Glomerular endothelial cell (primary cell): ENCODE results near the gene STIM1. TPM values are rescaled to one million over a fixed set of nuclear protein-coding genes. Genes with fewer than 3 reads are reported as not detected.
"Not testable (repeated sequence)": the region's sequence is repeated elsewhere in the genome, so short reads cannot be mapped to it uniquely, and the experiment has no call there.

ENCODE experiments used
- DNase-seq: peaks from one replicate; pipeline ENCODE4 v3.0.0-alpha.2; 2011; ENCODE audit warnings: low read depth, low spot score; ENCODE audit errors: extremely low read depth
- total RNA-seq: library from RNA; depleted of rRNA; stranded (reverse); fragments of >200 nt; gene quantifications from 2 replicates; pipeline ENCODE4 v1.2.3, GENCODE V29; 2015

Gene STIM1
- total RNA-seq, 1 donor from 2014 or later, result 34.1 TPM

DNA sequence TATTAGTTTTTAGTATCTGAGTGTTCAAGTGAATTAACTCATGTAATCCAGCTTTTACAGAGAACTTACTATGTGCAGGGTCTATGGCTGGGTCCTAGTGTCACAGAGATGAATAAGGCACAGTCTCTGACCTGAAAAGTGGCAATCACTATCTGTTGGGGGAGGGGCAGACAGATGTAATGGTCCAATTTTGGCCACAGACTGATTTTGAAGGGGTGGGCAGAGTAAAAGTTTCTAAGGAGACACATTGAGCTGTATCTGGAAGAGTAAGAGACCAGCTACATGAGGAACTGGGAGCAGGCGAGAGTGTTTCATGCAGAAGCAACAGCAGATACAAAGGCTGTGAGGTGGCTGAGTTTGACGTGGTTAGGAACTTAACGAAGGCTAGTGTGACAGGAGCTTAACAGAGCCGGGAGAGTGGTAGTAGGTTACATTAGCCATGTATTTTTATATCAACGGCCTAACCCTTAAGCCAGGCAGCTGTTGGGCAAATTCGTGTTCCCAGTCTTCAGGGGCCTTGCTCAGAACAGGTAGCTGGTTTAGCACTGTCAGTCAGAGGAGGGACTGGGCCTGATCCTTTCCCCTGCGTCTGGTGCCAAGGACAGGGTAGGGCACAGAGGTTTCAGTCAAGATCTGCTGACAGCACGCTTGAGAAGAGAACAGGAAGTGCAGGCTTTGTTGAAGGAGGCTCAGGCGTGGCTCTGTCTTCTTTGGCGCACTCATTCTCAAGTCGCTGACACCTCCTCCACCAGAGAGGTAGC is 1.4 kb upstream of the STIM1 start:
- no peak for DNase-seq

DNA sequence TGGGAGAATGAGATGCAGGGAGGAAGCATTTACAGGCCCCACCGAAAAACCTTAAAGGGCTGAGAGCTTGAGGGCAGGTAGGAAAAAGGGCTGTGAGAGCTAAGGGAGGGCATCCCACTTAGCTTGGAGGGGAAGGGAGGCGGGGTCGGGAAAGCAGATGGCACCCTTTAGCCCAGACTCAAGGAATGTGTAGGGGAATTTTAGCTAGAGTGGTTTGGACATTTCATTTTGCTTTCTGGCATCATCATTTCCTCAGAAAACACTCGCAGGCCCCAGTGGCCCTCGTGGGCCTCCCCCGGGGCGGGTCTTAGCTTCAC is 846 bp upstream of the STIM1 start:
- no peak for DNase-seq

DNA sequence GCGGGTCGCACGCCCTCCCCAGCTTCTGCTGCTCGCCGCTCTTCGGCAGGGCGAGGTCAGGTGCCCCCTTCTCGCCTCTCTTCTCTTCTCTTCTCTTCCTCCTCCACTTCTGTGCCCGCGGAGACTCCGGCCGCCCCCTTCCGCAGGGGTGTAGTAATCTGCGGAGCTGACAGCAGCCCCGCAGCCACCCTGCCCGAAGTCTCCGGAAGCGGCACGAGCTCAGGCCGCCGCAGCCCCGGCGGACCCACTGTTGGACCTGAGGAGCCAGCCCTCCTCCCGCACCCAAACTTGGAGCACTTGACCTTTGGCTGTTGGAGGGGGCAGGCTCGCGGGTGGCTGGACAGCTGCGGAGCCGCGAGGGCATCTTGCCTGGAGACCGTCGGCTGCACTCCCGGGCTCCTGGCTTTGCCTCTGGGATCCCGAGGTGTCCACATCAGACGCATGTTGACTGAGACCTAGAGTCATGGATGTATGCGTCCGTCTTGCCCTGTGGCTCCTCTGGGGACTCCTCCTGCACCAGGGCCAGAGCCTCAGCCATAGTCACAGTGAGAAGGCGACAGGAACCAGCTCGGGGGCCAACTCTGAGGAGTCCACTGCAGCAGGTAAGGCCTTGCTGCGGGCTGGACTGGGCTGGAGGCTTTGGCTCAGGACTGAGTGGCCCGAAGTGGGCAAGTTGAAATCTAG is 486 bp downstream of the STIM1 start:
- DNase-seq, result no peak

DNA sequence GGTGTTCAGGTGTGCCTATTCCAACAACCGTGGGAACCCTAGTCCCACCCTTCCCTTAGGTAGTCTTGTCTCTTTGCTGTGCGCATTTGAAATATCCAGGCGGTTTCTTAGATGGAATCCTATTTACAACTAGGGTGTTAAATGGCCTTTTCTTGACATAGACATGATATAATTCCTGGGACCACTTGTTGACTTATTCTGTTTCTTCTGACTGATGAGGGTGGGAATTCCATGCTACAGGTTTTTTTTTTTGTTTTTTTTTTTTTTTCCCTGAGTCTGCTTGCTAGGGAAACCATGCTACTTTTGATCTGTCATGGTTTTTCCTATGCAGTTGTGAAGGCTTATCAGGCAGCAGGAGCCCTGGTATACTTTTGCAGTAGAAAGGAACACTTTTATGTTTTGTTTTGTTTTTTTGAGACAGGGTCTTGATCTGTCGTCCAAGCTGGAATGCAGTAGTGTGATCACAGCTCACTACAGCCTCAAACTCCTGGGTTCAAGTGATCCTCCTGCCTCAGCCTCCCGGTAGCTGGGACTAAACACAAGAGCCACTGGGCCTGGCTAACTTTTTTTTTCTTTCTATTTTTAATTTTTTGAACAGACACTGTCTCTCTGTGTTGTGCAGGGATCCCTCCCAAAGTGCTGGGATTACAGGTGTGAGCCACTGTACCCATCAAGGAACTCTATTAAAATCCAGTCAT is 1.5 kb downstream of the STIM1 start:
- DNase-seq, result no peak

DNA sequence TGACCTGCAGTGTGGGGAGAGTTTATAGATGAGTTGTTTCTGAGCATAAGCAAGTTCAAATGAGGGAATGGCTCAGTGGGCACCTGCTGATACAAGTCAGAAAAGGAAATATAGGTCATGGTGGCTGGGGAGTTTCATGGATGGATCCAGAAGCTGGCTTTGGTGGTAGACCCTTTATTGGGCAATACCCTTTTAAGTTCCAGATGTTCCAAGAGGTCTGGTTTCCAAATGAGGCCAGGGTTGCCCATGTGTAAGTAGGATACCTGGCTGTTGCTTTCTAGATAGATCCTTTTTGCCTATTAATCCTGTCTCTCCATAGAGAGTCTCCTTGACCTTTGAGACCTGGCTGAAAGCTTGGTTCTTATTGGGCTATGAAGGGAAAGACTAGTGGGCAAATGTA is 2.2 kb downstream of the STIM1 start:
- DNase-seq, result no peak

DNA sequence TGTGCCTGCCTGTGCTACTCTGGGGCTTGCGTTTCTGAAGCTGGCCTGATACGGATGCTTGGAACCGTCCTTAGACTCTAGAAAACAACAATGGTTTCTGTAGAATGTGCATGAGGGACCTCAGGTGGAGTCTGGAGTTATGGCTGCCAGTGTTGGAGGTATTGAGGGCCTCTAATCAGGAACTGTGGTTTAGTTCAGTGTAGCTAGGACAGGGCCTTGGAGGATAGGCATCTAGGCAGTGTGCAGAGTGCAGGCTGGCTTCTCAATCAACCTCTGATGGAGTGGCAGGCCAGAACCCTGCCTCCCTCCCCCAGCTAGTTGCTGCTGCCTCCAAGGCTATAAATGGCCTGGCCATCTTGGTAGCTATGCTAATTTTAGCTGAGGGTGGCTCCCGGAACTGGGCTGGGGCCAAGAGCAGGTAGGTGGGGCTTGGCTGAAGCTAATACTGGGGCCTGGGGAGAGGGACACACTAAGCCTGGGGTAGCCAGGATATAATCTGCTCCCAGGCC is 4.0 kb downstream of the STIM1 start:
- no peak for DNase-seq

DNA sequence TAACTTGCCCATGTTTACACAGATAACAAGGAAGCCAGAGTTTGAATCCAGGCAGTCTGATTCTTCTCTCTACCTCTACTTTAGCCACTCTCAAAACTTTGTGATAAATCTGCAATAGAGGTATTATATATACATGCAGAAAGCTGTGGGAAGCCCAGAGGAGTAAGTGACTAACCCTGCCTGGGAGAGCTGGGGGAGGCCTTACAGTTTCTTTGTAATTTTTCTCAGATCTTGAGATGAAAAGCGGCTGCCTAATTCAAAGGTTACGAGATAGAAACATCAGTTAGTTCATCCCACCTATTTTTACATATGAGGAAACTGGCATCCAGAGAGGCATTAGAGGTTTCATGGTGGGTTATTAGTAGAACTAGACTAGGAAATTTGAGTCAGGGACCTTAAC is 4.9 kb downstream of the STIM1 start:
- DNase-seq, result no peak

DNA sequence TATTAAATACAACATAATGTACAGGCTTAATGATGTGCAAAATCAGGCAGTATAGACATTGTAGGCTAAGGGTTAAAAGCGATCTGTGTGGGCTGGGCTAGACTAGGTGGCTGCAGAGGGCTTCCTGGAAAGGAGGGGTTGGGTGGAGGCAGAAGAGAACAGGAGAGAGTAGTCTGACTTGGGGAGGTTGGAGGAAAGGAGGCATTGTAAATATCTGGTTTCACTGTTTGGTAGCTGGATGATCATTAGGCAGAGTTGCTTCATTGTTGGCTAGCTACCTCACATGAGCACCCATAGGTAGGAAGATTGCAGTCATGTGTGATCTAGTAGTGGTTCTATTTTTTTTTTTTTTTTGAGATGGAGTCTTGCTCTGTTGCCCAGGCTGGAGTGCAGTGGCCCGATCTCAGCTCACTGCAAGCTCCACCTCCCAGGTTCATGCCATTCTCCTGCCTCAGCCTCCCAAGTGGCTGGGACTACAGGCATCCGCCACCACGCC is 5.5 kb downstream of the STIM1 start:
- not testable (repeated sequence) for DNase-seq

DNA sequence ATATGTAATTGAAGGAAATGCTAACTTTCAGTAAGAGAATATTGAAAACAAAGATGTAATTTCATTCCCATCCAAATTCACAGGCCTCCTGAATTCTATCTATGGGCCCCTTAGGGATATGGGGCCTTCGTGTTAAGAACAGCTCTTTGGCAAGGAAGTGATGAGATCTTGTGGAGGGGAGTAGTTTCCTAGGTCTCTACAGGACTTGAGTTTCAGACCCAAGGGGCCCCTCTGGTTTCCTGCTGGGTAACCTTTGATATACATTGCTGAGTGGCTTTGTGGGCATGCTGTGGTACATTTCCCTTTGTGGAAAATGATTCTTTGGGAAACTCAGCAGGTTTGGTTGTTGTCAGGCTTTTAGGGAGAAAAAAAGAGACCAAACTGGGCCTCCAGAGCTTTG is 6.2 kb downstream of the STIM1 start:
- DNase-seq, result no peak

DNA sequence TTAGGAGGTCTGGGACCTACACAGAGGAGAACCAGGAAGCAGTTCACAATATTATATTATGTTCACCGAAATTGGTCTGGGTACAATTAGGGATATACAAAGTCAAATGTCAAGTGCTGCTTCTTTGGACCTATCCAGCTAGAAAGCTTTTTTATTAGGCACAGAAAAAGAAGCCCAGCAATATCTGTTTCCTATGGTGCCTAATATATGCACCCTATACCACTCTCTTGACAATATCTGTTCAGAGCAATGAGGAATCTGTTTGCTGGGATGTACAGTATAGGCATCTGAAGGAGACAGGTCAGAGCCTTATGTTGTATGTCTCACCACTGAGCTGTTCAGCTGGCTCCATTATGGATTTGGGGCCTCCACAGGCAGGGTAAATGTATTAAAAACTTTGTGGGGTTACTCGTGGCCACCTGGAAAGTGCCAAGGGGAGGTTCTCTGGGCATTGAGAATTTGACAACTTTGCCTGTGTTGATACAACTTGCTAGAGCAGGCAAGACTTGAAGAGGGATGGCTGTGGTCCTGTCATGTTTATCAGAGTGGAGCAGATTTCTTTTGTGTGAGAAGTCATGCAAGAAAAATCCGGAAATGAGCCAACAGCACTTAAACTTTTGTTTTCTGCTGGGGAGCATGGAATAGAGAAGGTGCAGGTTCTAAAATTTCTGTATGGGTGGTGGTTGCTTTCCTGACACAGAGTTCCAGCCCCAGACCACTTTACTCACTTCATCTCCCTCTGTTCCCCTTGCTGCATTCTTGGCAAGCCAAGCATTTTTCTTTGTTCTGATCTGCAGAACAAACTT is 10.1 kb downstream of the STIM1 start:
- no peak for DNase-seq

DNA sequence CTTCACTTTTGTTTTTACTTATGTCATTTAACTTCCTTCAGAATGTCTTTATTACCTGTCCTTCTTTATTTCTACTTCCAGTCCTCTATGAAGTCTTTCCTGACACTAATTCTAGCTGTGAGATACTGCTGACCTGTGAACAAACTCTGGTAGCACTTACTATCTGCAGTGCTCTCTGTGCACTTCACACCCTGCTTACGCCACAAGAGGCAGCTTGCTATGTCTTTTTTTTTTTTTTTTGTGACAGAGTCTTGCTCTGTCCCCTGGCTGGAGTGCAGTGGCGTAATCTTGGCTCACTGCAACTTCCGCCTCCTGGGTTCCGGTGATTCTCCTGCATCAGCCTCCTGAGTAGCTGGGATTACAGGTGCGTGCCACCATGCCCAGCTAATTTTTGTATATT is 10.7 kb downstream of the STIM1 start:
- DNase-seq, result no peak

DNA sequence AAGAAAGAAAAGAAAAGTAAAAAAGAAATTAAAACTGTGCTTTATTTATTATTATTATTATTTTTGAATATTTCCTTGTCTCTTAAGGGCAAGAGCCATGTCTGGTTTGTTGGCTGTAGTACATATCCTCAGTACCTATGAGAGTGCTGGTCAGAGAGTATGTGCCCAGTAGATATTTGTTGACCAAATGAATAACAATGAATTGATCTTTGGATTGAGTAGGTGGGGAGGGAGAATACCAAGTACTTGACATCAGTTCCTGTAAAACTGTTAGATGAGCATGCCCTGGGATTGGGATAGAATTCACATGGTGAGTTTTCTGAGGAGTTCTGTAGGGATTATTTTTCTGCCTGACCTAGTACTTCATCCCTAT is 11.4 kb downstream of the STIM1 start:
- DNase-seq, result no peak

DNA sequence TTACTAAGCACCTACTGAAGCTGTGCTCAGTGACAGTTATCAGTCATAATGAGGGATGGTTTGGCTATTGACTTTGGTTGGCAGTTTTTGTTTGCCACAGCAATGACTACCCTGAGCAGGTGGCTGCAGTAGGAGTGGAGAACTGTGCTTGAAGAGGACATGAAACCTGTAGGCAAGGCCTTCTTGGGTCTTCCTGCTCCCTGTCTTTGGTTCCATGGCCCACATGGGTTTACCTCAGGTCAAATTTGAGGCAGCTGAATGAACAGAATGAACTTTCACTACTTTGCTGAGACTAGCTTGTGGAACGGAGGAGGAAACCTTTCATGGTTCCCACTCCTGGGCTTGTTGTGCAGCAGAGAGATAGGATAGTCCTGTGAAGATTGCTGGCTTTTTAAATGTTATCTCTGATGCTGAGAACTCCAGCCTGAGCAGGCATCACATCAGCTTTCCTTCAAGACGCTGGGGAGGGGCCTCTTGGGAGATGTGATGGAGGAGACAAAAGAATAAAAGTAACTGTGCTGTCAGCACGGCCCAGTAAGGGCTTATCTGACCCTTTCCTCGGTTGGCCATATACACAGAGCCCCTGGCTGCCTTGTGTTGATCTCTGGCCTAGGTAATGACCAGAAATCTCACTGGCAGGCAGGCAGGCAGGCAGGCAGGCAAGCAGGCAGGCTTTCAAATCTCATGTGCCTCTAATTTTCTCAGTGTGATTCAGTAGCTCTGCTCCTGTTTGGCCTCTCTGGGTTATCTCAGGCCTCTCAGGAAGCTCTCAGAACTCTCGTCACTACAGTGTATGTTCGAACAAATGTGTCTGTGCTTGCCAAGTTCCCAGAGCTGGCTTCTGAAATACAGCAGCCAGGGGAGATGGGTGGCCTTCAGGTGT is 12.0 kb downstream of the STIM1 start:
- DNase-seq, result peak; percentile 65

DNA sequence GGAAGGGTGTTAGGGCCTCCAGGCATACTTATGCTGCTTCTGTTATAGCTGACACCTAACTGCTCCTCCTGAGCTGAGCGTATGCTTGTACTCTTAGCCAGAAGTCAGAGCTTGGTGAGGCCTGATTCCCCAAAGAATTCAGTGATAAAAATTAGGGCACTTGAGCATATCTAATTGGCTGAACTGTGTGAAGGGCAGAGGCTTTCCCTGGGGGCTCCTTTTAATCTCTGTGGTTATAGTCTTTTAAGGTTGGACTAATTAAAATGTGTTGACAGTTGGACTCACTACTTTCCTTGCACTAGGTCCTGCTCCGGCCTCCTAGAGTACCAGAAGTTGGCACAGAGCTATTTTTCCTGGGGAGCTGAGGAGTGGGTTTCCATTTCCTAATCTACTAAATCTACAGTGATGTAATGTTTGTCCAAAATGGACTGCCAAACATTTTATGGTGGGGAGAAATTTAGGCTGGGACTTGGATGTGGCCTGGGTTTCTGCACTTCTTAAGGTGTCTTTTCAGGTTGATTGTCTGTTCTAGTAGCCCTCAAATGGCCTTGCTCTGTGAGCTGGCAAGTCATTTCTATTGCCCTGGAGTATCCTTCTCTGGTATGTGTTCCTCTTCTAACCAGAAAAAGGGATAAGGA is 18.4 kb downstream of the STIM1 start:
- DNase-seq, result no peak

DNA sequence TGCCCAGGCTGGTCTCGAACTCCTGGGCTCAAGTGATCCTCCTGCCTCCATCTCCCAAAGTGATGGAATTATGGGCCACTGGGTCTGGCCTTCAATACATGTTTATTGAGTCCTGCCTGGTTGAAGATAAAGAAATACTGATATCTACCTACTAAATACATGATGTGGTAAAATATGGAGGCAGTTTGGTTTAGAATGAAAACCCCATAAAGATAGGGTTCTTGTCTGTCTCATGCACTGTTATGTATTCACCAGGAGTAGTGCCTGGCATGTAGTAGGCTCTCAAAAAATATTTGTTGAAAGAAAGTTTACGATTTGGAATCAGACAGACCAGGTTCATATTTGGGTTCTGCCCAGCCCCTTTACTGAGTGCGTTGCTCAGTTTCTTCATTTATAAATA is 21.1 kb downstream of the STIM1 start:
- DNase-seq, result no peak

DNA sequence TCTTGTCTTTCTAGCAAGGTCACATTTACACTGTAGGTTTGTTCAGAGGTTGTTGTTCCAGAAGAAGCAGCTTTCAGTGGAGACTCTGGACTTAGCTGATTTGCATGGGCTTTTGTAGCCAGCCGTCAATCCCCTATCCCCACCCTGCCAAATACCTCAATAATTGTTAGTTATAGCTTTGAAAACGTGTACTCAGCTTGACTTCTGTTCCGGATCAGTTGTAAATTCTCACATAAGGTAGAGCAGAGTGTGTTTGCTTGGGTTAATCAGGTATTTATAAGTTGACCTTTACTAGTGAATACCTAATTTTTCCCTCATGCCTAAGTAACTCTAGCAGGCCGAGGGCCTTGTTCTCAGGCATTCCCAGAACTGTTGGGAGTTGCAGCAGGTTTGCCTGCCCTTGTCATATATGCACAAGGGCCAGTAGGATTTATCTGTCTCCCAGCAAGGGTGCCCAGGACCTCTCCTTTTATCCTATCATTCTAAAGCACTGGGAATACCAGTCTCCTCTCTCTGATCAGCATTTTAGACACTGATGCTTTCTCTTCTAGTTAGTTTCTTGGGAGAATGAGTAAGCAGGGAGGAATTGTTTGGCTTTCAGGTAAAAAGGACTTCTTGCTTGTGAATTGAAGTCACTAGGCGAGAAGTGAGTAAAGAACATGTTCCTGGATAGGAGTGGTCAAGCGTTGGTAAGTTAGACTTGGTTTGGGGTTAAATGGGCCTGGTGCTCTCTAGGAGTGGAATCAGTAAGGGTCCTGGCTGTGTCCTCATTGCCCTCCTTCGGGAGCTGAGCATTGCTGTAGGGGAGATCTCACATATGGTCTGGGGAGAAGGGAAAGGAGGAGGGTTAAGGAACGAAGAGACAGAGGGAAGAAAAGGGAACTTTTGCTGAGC is 22.1 kb downstream of the STIM1 start:
- DNase-seq, result no peak

DNA sequence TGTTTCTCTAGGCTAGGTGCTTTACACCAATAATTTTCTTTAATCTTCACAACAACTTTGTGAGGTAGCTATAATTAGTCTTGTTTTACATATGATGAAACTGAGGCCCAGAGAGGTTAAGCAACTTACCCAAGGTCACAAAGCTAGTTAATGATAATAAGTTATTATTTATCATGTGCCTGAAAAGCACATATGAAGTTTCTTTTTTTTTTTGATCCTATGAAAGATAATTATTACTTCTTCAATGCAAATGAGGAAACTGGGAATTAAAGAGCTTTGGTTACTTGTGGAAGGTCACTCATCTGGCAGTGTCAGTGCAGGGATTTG is 22.8 kb downstream of the STIM1 start:
- DNase-seq, result no peak

DNA sequence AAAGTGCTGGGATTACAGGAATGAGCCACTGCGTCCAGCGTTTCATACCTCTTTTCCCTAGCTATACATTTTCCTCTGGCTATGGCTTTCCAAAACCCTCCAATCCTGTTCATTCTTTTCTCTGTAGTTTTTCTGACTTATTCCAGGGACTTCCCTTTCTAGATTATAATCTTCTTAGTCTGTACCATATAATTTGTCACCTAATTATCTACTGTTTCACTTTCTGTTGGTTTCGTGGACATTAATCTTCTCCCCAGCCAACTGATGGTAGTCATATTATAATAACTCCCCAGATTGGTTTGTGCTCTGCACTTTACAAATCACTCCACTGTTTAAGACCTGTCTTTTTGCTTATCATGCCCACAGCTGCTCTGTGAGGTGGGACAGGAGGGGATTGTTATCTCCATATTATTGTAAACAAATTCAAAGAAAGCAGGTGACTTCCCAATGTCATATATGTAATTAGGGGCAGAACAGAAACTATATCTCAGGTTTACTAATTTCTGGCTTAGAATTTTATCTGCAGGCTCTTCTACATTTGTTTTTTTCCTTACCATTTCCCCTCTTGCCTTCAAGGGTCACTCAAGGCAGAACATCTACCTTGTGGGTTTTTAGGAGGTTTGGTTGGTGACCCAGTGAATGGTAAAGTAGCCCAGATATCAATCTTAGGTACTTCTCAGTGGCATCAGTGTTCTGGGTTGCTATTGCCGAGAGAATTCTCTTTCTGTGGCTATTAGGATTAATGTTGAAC is 23.9 kb downstream of the STIM1 start:
- DNase-seq, result no peak
